H9 (cell line): Measurements from ENCODE around the gene RLN1. TPM values are rescaled to one million over a fixed set of nuclear protein-coding genes. Genes with fewer than 3 reads are reported as not detected.

Experiments
- DNase-seq: peaks from one replicate; pipeline ENCODE4 v3.0.0-alpha.2; 2017
- H2AFZ ChIP-seq: one replicate; pipeline ENCODE4 v1.6.1; 2013; ENCODE audit warnings: mild to moderate bottlenecking, low read length, control low read depth, moderate library complexity
- H2AK5ac ChIP-seq: 2 replicates; pipeline ENCODE4 v1.6.1; 2013; ENCODE audit warnings: low read length, control low read depth, mixed read lengths; ENCODE audit not compliant: insufficient read length
- H2BK120ac ChIP-seq: one replicate; pipeline ENCODE4 v1.6.1; 2013; ENCODE audit warnings: low read depth, mild to moderate bottlenecking, low read length, control low read depth, inconsistent platforms; ENCODE audit not compliant: poor library complexity, severe bottlenecking
- H2BK12ac ChIP-seq: 2 replicates; pipeline ENCODE4 v1.6.1; 2013; ENCODE audit warnings: low read length, control low read depth, mixed read lengths, low read depth; ENCODE audit not compliant: insufficient read length
- H2BK15ac ChIP-seq: 2 replicates; pipeline ENCODE4 v1.6.1; 2013; ENCODE audit warnings: low read depth, low read length, control low read depth
- H2BK20ac ChIP-seq: one replicate; pipeline ENCODE4 v1.6.1; 2013; ENCODE audit warnings: low read depth, mild to moderate bottlenecking, low read length, control low read depth, inconsistent platforms; ENCODE audit not compliant: poor library complexity, severe bottlenecking
- H2BK5ac ChIP-seq: 2 replicates; pipeline ENCODE4 v1.6.1; 2013; ENCODE audit warnings: low read length, control low read depth, mixed read lengths; ENCODE audit not compliant: insufficient read length
- H3K14ac ChIP-seq: 2 replicates; pipeline ENCODE4 v1.6.1; 2013; ENCODE audit warnings: low read length, control low read depth; ENCODE audit not compliant: insufficient read depth
- H3K18ac ChIP-seq: 2 replicates; pipeline ENCODE4 v1.6.1; 2013; ENCODE audit warnings: low read depth, mild to moderate bottlenecking, mixed read lengths, low read length, control low read depth; ENCODE audit not compliant: insufficient read length
- H3K23ac ChIP-seq: 2 replicates; pipeline ENCODE4 v1.6.1; 2013; ENCODE audit warnings: low read length, control low read depth, mixed read lengths, low read depth; ENCODE audit not compliant: insufficient read length
- H3K23me2 ChIP-seq: 2 replicates; pipeline ENCODE4 v1.6.1; 2013; ENCODE audit warnings: low read depth, mild to moderate bottlenecking, mixed read lengths, low read length, control low read depth; ENCODE audit not compliant: insufficient read length, poor library complexity, severe bottlenecking
- H3K27ac ChIP-seq: 2 replicates; pipeline ENCODE4 v1.5.1; 2013; ENCODE audit warnings: low read length, control low read depth, mixed read lengths, low read depth; ENCODE audit not compliant: insufficient read length
- H3K27me3 ChIP-seq: 2 replicates; pipeline ENCODE4 v1.6.1; 2013; ENCODE audit warnings: low read length, control low read depth, inconsistent platforms; ENCODE audit not compliant: insufficient read depth
- H3K4ac ChIP-seq: 2 replicates; pipeline ENCODE4 v1.6.1; 2013; ENCODE audit warnings: low read depth, mild to moderate bottlenecking, control low read depth, inconsistent platforms, low read length, moderate library complexity
- H3K4me1 ChIP-seq: 2 replicates; pipeline ENCODE4 v1.6.1; 2013; ENCODE audit warnings: low read length, control low read depth, inconsistent platforms; ENCODE audit not compliant: insufficient read depth
- H3K4me2 ChIP-seq: 2 replicates; pipeline ENCODE4 v1.6.1; 2013; ENCODE audit warnings: low read length, control low read depth, mixed read lengths; ENCODE audit not compliant: insufficient read length, insufficient read depth
- H3K56ac ChIP-seq: 2 replicates; pipeline ENCODE4 v1.6.1; 2013; ENCODE audit warnings: low read depth, mild to moderate bottlenecking, mixed read lengths, low read length, control low read depth; ENCODE audit not compliant: insufficient read length
- H3K79me1 ChIP-seq: 2 replicates; pipeline ENCODE4 v1.6.1; 2013; ENCODE audit warnings: low read depth, mild to moderate bottlenecking, moderate library complexity, low read length, control low read depth, inconsistent platforms; ENCODE audit not compliant: insufficient read depth, poor library complexity, severe bottlenecking
- H3K79me2 ChIP-seq: 2 replicates; pipeline ENCODE4 v1.6.1; 2013; ENCODE audit warnings: low read length, control low read depth, inconsistent platforms; ENCODE audit not compliant: insufficient read depth
- H3K9ac ChIP-seq: 2 replicates; pipeline ENCODE4 v1.6.1; 2013; ENCODE audit warnings: low read length, control low read depth, mixed read lengths; ENCODE audit not compliant: insufficient read length; ENCODE audit errors: extremely low read depth
- H3K9me3 ChIP-seq: one replicate; pipeline ENCODE4 v1.6.1; 2013; ENCODE audit warnings: low read depth, low read length, inconsistent platforms; ENCODE audit not compliant: control insufficient read depth
- H3T11ph ChIP-seq: one replicate; pipeline ENCODE4 v1.6.1; 2013; ENCODE audit warnings: mild to moderate bottlenecking, low read length, control low read depth, inconsistent platforms
- H4K20me1 ChIP-seq: one replicate; pipeline ENCODE4 v1.6.1; 2013; ENCODE audit not compliant: control insufficient read depth, insufficient read length, insufficient read depth
- H4K5ac ChIP-seq: 2 replicates; pipeline ENCODE4 v1.6.1; 2013; ENCODE audit warnings: low read depth, mild to moderate bottlenecking, mixed read lengths, low read length, control low read depth; ENCODE audit not compliant: insufficient read length
- H4K8ac ChIP-seq: replicated peaks from 2 replicates; pipeline ENCODE4 v1.6.1; 2013; ENCODE audit warnings: low read length, control low read depth, mixed read lengths, low read depth; ENCODE audit not compliant: insufficient read length
- H4K91ac ChIP-seq: 2 replicates; pipeline ENCODE4 v1.6.1; 2013; ENCODE audit warnings: low read depth, mild to moderate bottlenecking, moderate library complexity, mixed read lengths, low read length, control low read depth; ENCODE audit not compliant: insufficient read length
- H3K27ac Mint-ChIP-seq, 3 experiments: 2 replicates in 2 of 3; 3 replicates in 1 of 3; pipeline ENCODE4 v1.8.0; 2020 to 2021; ENCODE audit warnings: mixed read lengths in 3 of 3, mild to moderate bottlenecking in 1 of 3, moderate library complexity in 1 of 3
- H3K27me3 Mint-ChIP-seq: 2 replicates; pipeline ENCODE4 v1.8.0; 2021; ENCODE audit warnings: low read depth, mild to moderate bottlenecking, moderate library complexity, mixed read lengths
- H3K36me3 Mint-ChIP-seq, 3 experiments: 2 replicates in 2 of 3; 3 replicates in 1 of 3; pipeline ENCODE4 v1.8.0; 2020 to 2021; ENCODE audit warnings: low read depth in 3 of 3, mixed read lengths in 3 of 3; ENCODE audit not compliant: insufficient read depth in 1 of 3
- H3K4me1 Mint-ChIP-seq, 2 experiments: 2 replicates each; pipeline ENCODE4 v1.8.0; 2020; ENCODE audit warnings: mixed read lengths in 2 of 2
- H3K4me3 Mint-ChIP-seq, 2 experiments: 2 replicates in 1 of 2; 3 replicates in 1 of 2; pipeline ENCODE4 v1.8.0; 2020 to 2021; ENCODE audit warnings: mild to moderate bottlenecking in 2 of 2, mixed read lengths in 2 of 2, moderate library complexity in 1 of 2
- H3K9me3 Mint-ChIP-seq, 2 experiments: 2 replicates in 1 of 2; 3 replicates in 1 of 2; pipeline ENCODE4 v1.8.0; 2020; ENCODE audit warnings: mild to moderate bottlenecking in 2 of 2, mixed read lengths in 2 of 2, moderate library complexity in 1 of 2
- CTCF ChIP-seq: fragments of 200-600 bp; sonication (generic); conservative IDR thresholded peaks from 3 replicates; pipeline ENCODE4 v1.8.0; 2021; ENCODE audit warnings: antibody characterized with exemption, mild to moderate bottlenecking
- WGBS: extraction: QIAGEN DNeasy Blood & Tissue Kit; methylation state at CpG from one replicate; pipeline ENCODE4 v1.1.7; 2013; ENCODE audit warnings: missing lambda C conversion rate, low lambda C conversion rate, mixed read lengths; ENCODE audit not compliant: insufficient read length; ENCODE audit errors: extremely low coverage; 5-methylcytosine and 5-hydroxymethylcytosine counted together
- total RNA-seq: library from RNA; stranded (reverse); gene quantifications from 2 replicates; pipeline ENCODE4 v1.2.1, GENCODE V29; 2021

The RLN1 gene
- total RNA-seq, 1 experiment from 2014 or later = 0.52 TPM

GRCh38 chr9:5352637-5353248 lies 13.1 kb upstream of the RLN1 start:
- WGBS = no CpG with 5 or more reads among the region's 1 CpG
- Histone ChIP-seq H3K79me2 (no peaks in the 10 kb centered on the region), H2BK5ac (no peak overlapping the region), H2BK120ac (no peak overlapping the region), H3K4me2 (no peak overlapping the region), H4K20me1 (no peaks in the 10 kb centered on the region), H2BK20ac (no peak overlapping the region), H2BK15ac (no peak overlapping the region), H4K5ac (no peak overlapping the region), H4K91ac (no peak overlapping the region), H3K23me2 (no peaks in the 10 kb centered on the region), H2AFZ (no peak overlapping the region), H2AK5ac (no peak overlapping the region), H3K4me1 (no peaks in the 10 kb centered on the region), H3K9ac (no peak overlapping the region), H3K27ac (no peak overlapping the region), H4K8ac (no peak overlapping the region), H3K56ac (no peak overlapping the region), H3T11ph (no peak overlapping the region), H3K14ac (no peak overlapping the region), H2BK12ac (no peak overlapping the region), H3K79me1 (no peaks in the 10 kb centered on the region), H3K18ac (no peak overlapping the region), H3K27me3 (no peaks in the 10 kb centered on the region), H3K9me3 (no peaks in the 10 kb centered on the region), H3K23ac (no peak overlapping the region), H3K4ac (no peak overlapping the region)
- H3K27ac Mint-ChIP-seq = no peak overlapping the region
- peaks cover 4% of the 10 kb centered on the region; the same call in 1 of the 2 replicates for H3K27me3 Mint-ChIP-seq
- H3K4me1 Mint-ChIP-seq = no peaks in the 10 kb centered on the region
- H3K4me3 Mint-ChIP-seq = no peak overlapping the region
- no peak for DNase-seq
- H3K9me3 Mint-ChIP-seq = no peaks in the 10 kb centered on the region; a peak in 1 of 5 replicates
- no peak for TF ChIP-seq CTCF
- no peaks in the 10 kb centered on the region for H3K36me3 Mint-ChIP-seq
